DND-41 (cell line): ENCODE measurements around the gene KRI1.
"Not testable (repeated sequence)": the region's sequence is repeated elsewhere in the genome, so short reads cannot be mapped to it uniquely, and the experiment has no call there.

ENCODE experiments used
- ATAC-seq: fragments of 200-7000 bp; cut with Tn5 transposase; 3 replicates; pipeline ENCODE4 v1.9.1; 2021; ENCODE audit warnings: low read depth; ENCODE audit not compliant: insufficient read depth
- DNase-seq: peaks from one replicate; pipeline ENCODE4 v3.0.0-alpha.2; 2020
- H2AFZ ChIP-seq: 2 replicates; pipeline ENCODE4 v1.6.0; 2012; ENCODE audit warnings: low read depth, low read length
- H3K27ac ChIP-seq: 2 replicates; pipeline ENCODE4 v1.5.1; 2012; ENCODE audit warnings: low read length, inconsistent platforms
- H3K27me3 ChIP-seq: fragments of 200-600 bp; sonication (generic); 2 replicates; pipeline ENCODE4 v1.6.0; 2012; ENCODE audit warnings: low read length, mild to moderate bottlenecking, inconsistent platforms; ENCODE audit not compliant: insufficient read depth, poor library complexity
- H3K36me3 ChIP-seq: 2 replicates; pipeline ENCODE4 v1.5.1; 2012; ENCODE audit warnings: low read length, inconsistent platforms; ENCODE audit not compliant: insufficient read depth
- H3K4me1 ChIP-seq: 2 replicates; pipeline ENCODE4 v1.5.1; 2012; ENCODE audit warnings: mild to moderate bottlenecking, low read length; ENCODE audit not compliant: insufficient read depth
- H3K4me2 ChIP-seq: 2 replicates; pipeline ENCODE4 v1.6.0; 2012; ENCODE audit warnings: mild to moderate bottlenecking, moderate library complexity, low read length, inconsistent platforms; ENCODE audit not compliant: insufficient read depth
- H3K4me3 ChIP-seq, 2 experiments: fragments of 200-600 bp in 1 of 2; shearing (Covaris generic) in 1 of 2; 2 replicates each; pipeline ENCODE4 v1.5.1; 2012 to 2016; ENCODE audit warnings: inconsistent platforms in 2 of 2, low read length in 2 of 2, mild to moderate bottlenecking in 2 of 2, low read depth in 1 of 2, moderate library complexity in 1 of 2
- H3K79me2 ChIP-seq: 2 replicates; pipeline ENCODE4 v1.6.0; 2012; ENCODE audit warnings: low read length, inconsistent platforms; ENCODE audit not compliant: insufficient read depth
- H3K9ac ChIP-seq: 2 replicates; pipeline ENCODE4 v1.6.0; 2012; ENCODE audit warnings: low read depth, mild to moderate bottlenecking, inconsistent platforms, low read length, moderate library complexity
- H3K9me3 ChIP-seq: 2 replicates; pipeline ENCODE4 v1.5.1; 2012; ENCODE audit warnings: low read length, moderate library complexity, mild to moderate bottlenecking, inconsistent platforms; ENCODE audit not compliant: insufficient read depth, severe bottlenecking
- H4K20me1 ChIP-seq: 2 replicates; pipeline ENCODE4 v1.6.0; 2012; ENCODE audit warnings: low read length; ENCODE audit not compliant: insufficient read depth
- EZH2 ChIP-seq: IDR thresholded peaks from 3 replicates; pipeline ENCODE4 v1.6.1; 2012; ENCODE audit warnings: borderline replicate concordance, low read depth, mild to moderate bottlenecking, moderate library complexity, low read length, inconsistent platforms; ENCODE audit not compliant: severe bottlenecking
- TF ChIP-seq, protein P1 (sequence below): IDR thresholded peaks from 2 replicates; pipeline ENCODE4 v1.5.1; 2012; ENCODE audit warnings: borderline replicate concordance, low read length, moderate library complexity, mild to moderate bottlenecking; ENCODE audit not compliant: poor library complexity, severe bottlenecking; ENCODE audit errors: extremely low read depth

KRI1 gene

DNA sequence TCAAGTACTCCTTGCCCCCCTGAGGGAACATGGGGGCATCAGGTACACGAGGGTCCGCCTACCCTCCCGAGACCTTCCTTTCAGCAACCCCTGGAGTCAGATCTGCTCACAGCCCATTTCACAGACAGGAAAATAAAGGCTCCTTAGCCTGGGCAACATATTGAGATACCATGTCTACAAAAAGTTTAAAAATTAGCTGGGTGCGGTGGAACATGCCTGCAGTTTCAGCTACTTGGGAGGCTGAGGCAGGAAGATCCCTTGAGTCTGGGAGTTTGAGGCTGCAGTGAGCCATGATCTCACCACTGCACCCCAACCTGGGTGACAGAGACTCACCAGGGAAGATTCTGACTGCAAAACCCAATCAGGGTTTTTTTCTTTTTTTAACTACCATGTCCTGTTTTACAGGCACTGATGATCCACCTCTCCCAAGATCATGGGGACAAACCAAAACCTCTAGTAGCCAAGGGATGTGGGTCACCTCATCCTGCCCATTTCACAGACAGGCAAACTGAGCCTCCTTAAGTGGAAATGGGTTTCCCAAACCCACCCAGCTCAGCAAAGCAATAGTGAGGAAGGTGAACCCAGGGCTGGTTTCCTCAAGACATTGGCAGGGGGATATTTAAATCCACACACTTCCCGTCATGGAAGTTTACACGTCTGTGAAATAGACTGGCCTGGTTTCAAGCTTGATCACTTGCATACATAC, 9.4 kb upstream of the KRI1 start:
- H3K9me3 ChIP-seq: no peaks in the 10 kb centered on the region
- H3K27ac ChIP-seq: no peak overlapping the region
- H4K20me1 ChIP-seq: no peaks in the 10 kb centered on the region
- no peak overlapping the region for H3K4me2 ChIP-seq
- DNase-seq (no peak), ATAC-seq (no peak)
- peaks cover 13% of the 10 kb centered on the region for H3K4me1 ChIP-seq
- H3K4me3 ChIP-seq: no peak overlapping the region
- no peaks in the 10 kb centered on the region; the same call in 1 of the 2 replicates for H3K79me2 ChIP-seq
- H3K27me3 ChIP-seq: no peaks in the 10 kb centered on the region
- no peak overlapping the region for H3K9ac ChIP-seq
- TF ChIP-seq, protein P1, sequence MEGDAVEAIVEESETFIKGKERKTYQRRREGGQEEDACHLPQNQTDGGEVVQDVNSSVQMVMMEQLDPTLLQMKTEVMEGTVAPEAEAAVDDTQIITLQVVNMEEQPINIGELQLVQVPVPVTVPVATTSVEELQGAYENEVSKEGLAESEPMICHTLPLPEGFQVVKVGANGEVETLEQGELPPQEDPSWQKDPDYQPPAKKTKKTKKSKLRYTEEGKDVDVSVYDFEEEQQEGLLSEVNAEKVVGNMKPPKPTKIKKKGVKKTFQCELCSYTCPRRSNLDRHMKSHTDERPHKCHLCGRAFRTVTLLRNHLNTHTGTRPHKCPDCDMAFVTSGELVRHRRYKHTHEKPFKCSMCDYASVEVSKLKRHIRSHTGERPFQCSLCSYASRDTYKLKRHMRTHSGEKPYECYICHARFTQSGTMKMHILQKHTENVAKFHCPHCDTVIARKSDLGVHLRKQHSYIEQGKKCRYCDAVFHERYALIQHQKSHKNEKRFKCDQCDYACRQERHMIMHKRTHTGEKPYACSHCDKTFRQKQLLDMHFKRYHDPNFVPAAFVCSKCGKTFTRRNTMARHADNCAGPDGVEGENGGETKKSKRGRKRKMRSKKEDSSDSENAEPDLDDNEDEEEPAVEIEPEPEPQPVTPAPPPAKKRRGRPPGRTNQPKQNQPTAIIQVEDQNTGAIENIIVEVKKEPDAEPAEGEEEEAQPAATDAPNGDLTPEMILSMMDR: no peak
- H2AFZ ChIP-seq: no peak overlapping the region
- no peaks in the 10 kb centered on the region for H3K36me3 ChIP-seq

DNA sequence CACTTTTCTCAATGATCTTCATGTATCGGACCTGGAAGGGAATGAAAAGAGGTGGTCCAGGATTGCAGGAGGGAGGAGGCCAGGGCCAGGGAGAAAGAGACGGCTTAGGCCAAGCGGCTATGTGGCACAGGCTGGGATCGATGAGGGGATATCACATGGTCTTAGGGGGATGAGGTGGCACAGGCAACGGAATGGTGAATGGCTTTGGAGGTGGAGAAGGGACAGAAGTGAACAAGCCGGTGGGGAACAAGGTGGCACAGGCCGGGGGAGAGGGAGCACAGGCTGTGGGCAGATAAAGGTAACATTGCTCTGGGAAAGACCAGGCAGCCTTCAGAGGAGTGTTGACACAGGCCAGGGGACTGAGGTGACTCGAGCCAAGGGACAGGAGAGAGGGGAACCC, 8.7 kb upstream of the KRI1 start:
- peaks cover 20% of the 10 kb centered on the region for H3K4me1 ChIP-seq
- no peak for TF ChIP-seq EZH2
- TF ChIP-seq, protein P1: no peak
- H3K27me3 ChIP-seq: no peaks in the 10 kb centered on the region
- DNase-seq: no peak
- no peaks in the 10 kb centered on the region for H3K9me3 ChIP-seq
- no peak overlapping the region for H2AFZ ChIP-seq
- no peak overlapping the region for H3K27ac ChIP-seq
- H3K4me2 ChIP-seq: no peak overlapping the region
- no peaks in the 10 kb centered on the region for H4K20me1 ChIP-seq
- no peaks in the 10 kb centered on the region for H3K36me3 ChIP-seq
- H3K9ac ChIP-seq: no peak overlapping the region
- H3K4me3 ChIP-seq: no peak overlapping the region
- ATAC-seq: no peak
- H3K79me2 ChIP-seq: peaks cover 5% of the 10 kb centered on the region

DNA sequence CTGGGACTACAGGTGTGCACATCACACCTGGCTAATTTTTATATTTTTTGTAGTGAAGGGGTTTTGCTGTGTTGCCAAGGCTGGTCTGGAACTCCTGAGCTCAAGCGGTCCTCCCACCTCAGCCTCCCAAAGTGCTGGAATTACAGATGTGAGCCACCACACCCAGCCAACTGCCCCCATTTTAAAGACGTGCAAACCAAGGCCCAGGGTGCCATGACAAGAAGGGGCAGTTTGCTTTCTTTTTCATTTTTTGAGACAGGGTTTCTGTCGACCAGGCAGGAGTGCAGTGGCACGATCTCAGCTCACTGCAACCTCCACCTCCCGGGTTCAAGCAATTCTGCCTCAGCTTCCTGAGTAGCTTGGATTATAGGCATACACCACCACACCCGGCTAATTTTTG, 8.0 kb upstream of the KRI1 start:
- H3K4me1 ChIP-seq: peaks cover 22% of the 10 kb centered on the region
- not testable (repeated sequence) for H3K27me3 ChIP-seq, H3K79me2 ChIP-seq, H3K27ac ChIP-seq, H3K9ac ChIP-seq, H3K36me3 ChIP-seq, H2AFZ ChIP-seq, H3K9me3 ChIP-seq, H4K20me1 ChIP-seq, DNase-seq, H3K4me3 ChIP-seq, ATAC-seq, H3K4me2 ChIP-seq

DNA sequence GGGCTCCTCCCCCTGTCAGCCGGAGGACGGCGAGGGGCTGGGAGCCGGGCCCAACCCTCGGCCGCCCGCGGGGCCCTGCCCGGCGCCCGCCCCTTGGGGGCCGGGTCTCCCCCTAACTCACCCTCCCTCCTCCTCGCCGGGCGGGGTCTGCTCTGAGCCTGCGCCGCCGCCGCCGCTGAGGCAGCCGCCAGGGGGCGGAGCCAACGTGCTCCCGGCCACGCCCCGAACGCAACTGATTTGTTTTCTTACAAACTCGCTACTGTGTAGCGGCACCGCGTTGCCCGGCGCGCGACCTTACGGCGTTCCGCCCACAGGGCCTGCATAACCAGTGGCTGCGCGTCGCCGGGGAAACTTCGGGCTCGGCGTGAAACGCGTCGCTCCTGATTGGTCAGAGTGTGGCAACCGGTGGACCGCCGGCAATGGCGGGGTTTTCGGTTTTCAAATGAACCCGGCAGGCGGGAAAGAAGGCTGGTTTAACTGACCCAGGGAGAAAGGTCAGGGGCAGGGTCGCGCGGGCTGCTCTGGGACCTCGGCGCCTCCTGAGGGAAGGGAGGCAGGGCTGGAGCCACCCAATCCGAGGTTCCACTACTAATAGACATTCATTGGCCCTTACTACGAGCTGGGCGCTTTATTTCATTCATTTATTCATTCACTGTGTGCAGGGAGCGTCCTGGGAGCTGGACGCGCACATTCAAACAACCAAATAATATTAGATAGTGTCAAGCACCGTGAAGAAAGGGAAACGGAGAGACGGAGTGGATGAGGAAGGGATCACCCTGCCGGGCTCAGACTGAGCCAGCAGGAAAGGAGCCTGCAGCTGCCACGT, 3.2 kb upstream of the KRI1 start, which contains the start of gene CDKN2D:
Gene CDKN2D (minus strand): TSS at position 154 of the 826 bp plus-strand sequence. CDS start 326 bp downstream, outside the sequence.
- ATAC-seq (peak; percentile 83), DNase-seq (peak; percentile 100)
- Histone ChIP-seq H3K4me2 (peak within 1 kb of the TSS; percentile 90), H2AFZ (peak within 1 kb of the TSS; percentile 58), H3K4me1 (peaks cover 60% of the 10 kb centered on the region), H3K9ac (peak within 1 kb of the TSS; percentile 89), H3K27me3 (no peaks in the 10 kb centered on the region), H3K27ac (peak within 1 kb of the TSS; percentile 100), H3K79me2 (peaks cover 39% of the 10 kb centered on the region), H3K4me3 (peak within 1 kb of the TSS; percentile 53 to 83; a peak in 3 of 4 replicates), H3K9me3 (no peaks in the 10 kb centered on the region), H4K20me1 (peaks cover 27% of the 10 kb centered on the region), H3K36me3 (peaks cover 18% of the 10 kb centered on the region; the same call in 1 of the 2 replicates)
- TF ChIP-seq, protein P1: peak; percentile 10
- no peak for TF ChIP-seq EZH2
